MCF 10A (cell line): Measurements from ENCODE around the gene LRP1B. TPM values are rescaled to one million over a fixed set of nuclear protein-coding genes. Genes with fewer than 3 reads are reported as not detected.

Source experiments
- BruUV-seq: library from RNA; stranded (reverse); fragments of 400-500 nt; replicated peaks from 2 replicates; lab custom pipeline; 2021; lab: Mats Ljungman, UMichigan
- CTCF ChIA-PET: fragments of 300-600 bp; sonication (Branson Sonifier 250); formaldehyde crosslinking; extraction: SDS; loops from one replicate; lab custom pipeline; 2021; ENCODE audit warnings: antibody characterized with exemption, inconsistent platforms; lab: Yijun Ruan, JAX
- POLR2A ChIA-PET: fragments of 300-600, 350-650 bp; sonication (Branson Sonifier 250); formaldehyde crosslinking; extraction: SDS; loops from one replicate; lab custom pipeline; 2020; ENCODE audit warnings: antibody characterized with exemption, inconsistent platforms; lab: Yijun Ruan, JAX
- DNase-seq: peaks from one replicate; pipeline ENCODE4 v3.0.0-alpha.2; 2018; ENCODE audit not compliant: unreplicated experiment
- H3K27ac Mint-ChIP-seq: one replicate; pipeline ENCODE4 v1.8.0; 2022; ENCODE audit warnings: mild to moderate bottlenecking, low read depth, mixed read lengths; ENCODE audit not compliant: unreplicated experiment
- H3K27me3 Mint-ChIP-seq: one replicate; pipeline ENCODE4 v1.8.0; 2022; ENCODE audit warnings: mixed read lengths; ENCODE audit not compliant: insufficient read depth, unreplicated experiment
- H3K36me3 Mint-ChIP-seq: one replicate; pipeline ENCODE4 v1.8.0; 2022; ENCODE audit warnings: mild to moderate bottlenecking, moderate library complexity, mixed read lengths; ENCODE audit not compliant: insufficient read depth, unreplicated experiment
- H3K4me1 Mint-ChIP-seq: one replicate; pipeline ENCODE4 v1.8.0; 2022; ENCODE audit warnings: mixed read lengths; ENCODE audit not compliant: insufficient read depth, unreplicated experiment
- H3K4me3 Mint-ChIP-seq: one replicate; pipeline ENCODE4 v1.8.0; 2022; ENCODE audit warnings: mild to moderate bottlenecking, moderate library complexity, mixed read lengths; ENCODE audit not compliant: unreplicated experiment
- H3K9me3 Mint-ChIP-seq: one replicate; pipeline ENCODE4 v1.8.0; 2022; ENCODE audit warnings: mixed read lengths; ENCODE audit not compliant: unreplicated experiment
- CTCF ChIP-seq: fragments of 200-600 bp; IDR thresholded peaks from one replicate; pipeline ENCODE4 v1.8.0; 2022; ENCODE audit warnings: antibody characterized with exemption, mild to moderate bottlenecking; ENCODE audit not compliant: unreplicated experiment
- intact Hi-C: fragments of 100-400 bp; cut with micrococcal nuclease; formaldehyde crosslinking; loops from 2 replicates; pipeline ENCODE4 v1.14.1; 2022
- total RNA-seq: library from RNA; stranded (reverse); gene quantifications from 2 replicates; pipeline ENCODE4 v1.2.3, GENCODE V29; 2022

Gene LRP1B
- total RNA-seq, 1 experiment from 2014 or later: not detected

DNA sequence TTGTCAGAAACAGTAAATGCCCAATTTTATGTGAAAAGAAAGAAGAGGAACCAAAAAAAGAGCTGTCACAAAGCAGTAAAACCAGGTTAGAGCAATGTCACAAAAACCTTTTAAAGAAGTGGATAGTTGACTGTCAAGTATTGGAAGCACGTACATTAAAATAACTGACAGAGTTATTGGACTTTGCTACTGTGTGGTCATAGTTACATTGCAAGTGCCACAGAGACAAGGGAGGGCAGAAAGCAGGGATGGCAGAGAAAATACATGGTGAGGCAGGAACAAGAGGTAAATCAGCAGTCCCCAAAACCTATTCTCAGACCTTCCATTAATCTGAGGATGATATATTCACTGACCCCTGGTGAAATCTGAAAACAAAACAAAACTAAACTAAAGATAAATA lies 116.3 kb downstream of the LRP1B start:
- no TSS peak for BruUV-seq
- CTCF ChIA-PET: no interaction called here
- intact Hi-C loops: no loop called here
- no peak overlapping the region for H3K4me3 Mint-ChIP-seq
- POLR2A ChIA-PET: interaction anchor here (0.7 kb wide), 1 partner anchor 1493 kb away, joined by 3 read pairs; no protein-coding TSS in a partner anchor
- H3K36me3 Mint-ChIP-seq: no peaks in the 10 kb centered on the region
- H3K4me1 Mint-ChIP-seq: no peaks in the 10 kb centered on the region
- no peak for TF ChIP-seq CTCF
- peaks cover 7% of the 10 kb centered on the region for H3K27me3 Mint-ChIP-seq
- no peaks in the 10 kb centered on the region for H3K9me3 Mint-ChIP-seq
- DNase-seq: no peak
- H3K27ac Mint-ChIP-seq: no peak overlapping the region

DNA sequence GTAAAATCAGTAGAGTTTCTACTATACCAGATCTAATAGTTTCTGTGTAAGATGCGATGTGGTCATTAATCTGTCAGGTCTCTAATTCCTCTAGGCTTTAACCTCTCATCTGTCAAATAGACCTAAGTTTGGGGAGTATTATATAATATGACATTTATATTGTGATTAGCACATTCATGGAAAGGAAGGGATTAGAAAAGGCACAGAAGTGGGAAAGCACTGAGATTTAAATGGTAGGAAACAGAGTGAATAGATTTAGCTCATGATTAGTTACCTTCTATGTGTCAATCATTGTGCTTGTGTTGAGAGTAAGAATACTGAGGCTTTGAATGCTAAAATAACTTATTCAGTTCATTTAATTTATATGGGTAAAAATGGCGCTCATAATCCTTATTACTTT lies 118.0 kb downstream of the LRP1B start:
- CTCF ChIA-PET: no interaction called here
- H3K27ac Mint-ChIP-seq: no peak overlapping the region
- TF ChIP-seq CTCF: no peak
- no TSS peak for BruUV-seq
- peaks cover 13% of the 10 kb centered on the region for H3K27me3 Mint-ChIP-seq
- no peaks in the 10 kb centered on the region for H3K9me3 Mint-ChIP-seq
- intact Hi-C loops: no loop called here
- H3K4me3 Mint-ChIP-seq: no peak overlapping the region
- DNase-seq: no peak
- H3K4me1 Mint-ChIP-seq: no peaks in the 10 kb centered on the region
- POLR2A ChIA-PET: no interaction called here
- no peaks in the 10 kb centered on the region for H3K36me3 Mint-ChIP-seq

- POLR2A ChIA-PET: no interaction called here
These were observed 120.1 kb downstream of the LRP1B start for GRCh38 chr2:142010477-142011270.

More at GRCh38 chr2:142010477-142011270, 120.1 kb downstream of the LRP1B start:
- no TSS peak for BruUV-seq
- H3K4me3 Mint-ChIP-seq: no peak overlapping the region
- no peak overlapping the region for H3K27ac Mint-ChIP-seq
- no peaks in the 10 kb centered on the region for H3K36me3 Mint-ChIP-seq
- CTCF ChIA-PET: no interaction called here
- H3K9me3 Mint-ChIP-seq: no peaks in the 10 kb centered on the region
- no peak for TF ChIP-seq CTCF
- intact Hi-C loops: no loop called here
- no peak for DNase-seq
- H3K27me3 Mint-ChIP-seq: peaks cover 32% of the 10 kb centered on the region
- H3K4me1 Mint-ChIP-seq: no peaks in the 10 kb centered on the region
